ENCODE data around the gene ZNF117.
"Not testable (repeated sequence)": the region's sequence is repeated elsewhere in the genome, so short reads cannot be mapped to it uniquely, and the experiment has no call there.

The ZNF117 gene

GRCh38 chr7:64928252-64929187 is 62.3 kb downstream of the ZNF117 start:
- DNase-seq = not testable (repeated sequence)
